ENCODE data around the gene NCAM1. TPM values are rescaled to one million over a fixed set of nuclear protein-coding genes. Genes with fewer than 3 reads are reported as not detected.

NCAM1 gene
- total RNA-seq, 4 donors from 2014 or later = 1.8 to 42.9 (median 10.5) TPM

DNA sequence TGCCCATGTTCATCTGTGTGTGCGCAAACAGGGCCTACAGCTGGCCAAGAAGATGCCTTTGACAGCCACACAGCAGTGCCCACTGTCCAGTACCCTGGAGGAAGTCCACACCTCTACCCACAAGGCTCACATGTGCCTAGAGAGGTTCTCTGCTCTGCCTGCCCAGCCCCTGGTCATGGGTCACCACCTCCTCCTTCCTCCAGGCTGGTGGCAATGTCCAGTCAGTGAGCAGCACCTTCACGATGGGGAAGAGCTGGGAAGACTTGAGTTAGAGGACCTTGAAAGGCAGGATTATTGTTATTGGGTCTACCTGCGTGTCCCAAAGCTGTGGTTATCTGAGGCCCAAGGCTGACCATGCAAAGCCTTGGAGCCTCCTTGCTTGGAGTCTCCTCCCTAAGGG is 324.8 kb downstream of the NCAM1 start:
- H3K4me3 ChIP-seq = no peak overlapping the region
- no peaks in the 10 kb centered on the region for H3K9me3 ChIP-seq
- no peaks in the 10 kb centered on the region for H3K27me3 ChIP-seq
- no peak for DNase-seq
- H3K4me1 ChIP-seq = no peaks in the 10 kb centered on the region
- no peak for TF ChIP-seq POLR2A (IDR thresholded peaks at IDR 0.05)
- TF ChIP-seq, protein P1, sequence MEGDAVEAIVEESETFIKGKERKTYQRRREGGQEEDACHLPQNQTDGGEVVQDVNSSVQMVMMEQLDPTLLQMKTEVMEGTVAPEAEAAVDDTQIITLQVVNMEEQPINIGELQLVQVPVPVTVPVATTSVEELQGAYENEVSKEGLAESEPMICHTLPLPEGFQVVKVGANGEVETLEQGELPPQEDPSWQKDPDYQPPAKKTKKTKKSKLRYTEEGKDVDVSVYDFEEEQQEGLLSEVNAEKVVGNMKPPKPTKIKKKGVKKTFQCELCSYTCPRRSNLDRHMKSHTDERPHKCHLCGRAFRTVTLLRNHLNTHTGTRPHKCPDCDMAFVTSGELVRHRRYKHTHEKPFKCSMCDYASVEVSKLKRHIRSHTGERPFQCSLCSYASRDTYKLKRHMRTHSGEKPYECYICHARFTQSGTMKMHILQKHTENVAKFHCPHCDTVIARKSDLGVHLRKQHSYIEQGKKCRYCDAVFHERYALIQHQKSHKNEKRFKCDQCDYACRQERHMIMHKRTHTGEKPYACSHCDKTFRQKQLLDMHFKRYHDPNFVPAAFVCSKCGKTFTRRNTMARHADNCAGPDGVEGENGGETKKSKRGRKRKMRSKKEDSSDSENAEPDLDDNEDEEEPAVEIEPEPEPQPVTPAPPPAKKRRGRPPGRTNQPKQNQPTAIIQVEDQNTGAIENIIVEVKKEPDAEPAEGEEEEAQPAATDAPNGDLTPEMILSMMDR (IDR thresholded peaks at IDR 0.05) = no peak
- H3K27ac ChIP-seq = no peak overlapping the region
- no peaks in the 10 kb centered on the region for H3K36me3 ChIP-seq

DNA sequence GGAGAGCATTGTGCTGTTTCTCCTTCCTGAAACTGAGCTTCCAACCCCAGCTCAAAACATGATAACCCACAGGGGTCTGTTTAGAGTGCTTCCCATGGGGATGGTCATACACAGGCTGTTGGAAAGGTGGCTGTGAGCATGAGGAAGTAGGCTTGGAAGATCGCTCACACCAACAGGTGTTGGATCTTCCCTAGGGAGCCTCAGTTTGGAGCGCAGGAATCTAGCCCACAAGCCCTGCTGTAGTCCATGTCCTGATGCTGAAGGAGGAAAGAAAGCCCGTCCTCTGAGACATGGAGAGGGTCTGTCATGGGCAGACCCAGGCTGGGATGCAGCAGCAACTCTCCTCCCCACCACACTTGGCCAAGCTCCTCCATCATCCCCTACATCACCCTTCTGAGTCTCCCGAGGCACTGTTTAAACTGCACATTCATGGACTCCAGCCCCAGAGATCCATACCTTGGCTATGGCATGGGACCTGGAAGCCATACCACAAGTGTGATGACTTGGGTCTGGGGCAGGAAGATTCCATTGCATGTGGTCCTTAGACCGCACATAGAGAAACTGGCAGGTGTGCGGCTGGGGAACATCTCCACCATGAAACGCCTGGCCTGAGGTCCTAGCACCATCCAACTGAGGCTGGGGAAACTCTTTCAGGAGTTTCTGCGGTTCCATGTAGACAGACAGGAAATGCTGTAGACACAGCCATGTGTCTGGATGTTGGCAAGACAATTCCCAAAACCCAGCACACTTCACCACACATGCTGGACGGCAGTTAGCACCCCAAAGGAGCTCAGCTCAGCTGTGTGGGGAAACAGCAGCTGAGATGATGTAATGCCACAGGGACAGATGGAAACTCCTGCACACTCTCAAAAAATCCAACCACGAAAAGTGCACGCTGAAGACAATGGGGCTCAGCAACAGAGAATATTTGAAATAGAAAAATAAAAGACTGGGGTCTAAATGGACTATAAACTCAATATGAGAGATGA is 325.6 kb downstream of the NCAM1 start:
- no peaks in the 10 kb centered on the region for H3K9me3 ChIP-seq
- no peak for DNase-seq
- no peaks in the 10 kb centered on the region for H3K27me3 ChIP-seq
- TF ChIP-seq POLR2A (IDR thresholded peaks at IDR 0.05) = no peak
- TF ChIP-seq, protein P1 (IDR thresholded peaks at IDR 0.05) = no peak
- H3K27ac ChIP-seq = no peak overlapping the region
- H3K4me1 ChIP-seq = no peaks in the 10 kb centered on the region
- no peaks in the 10 kb centered on the region for H3K36me3 ChIP-seq
- no peak overlapping the region for H3K4me3 ChIP-seq

DNA sequence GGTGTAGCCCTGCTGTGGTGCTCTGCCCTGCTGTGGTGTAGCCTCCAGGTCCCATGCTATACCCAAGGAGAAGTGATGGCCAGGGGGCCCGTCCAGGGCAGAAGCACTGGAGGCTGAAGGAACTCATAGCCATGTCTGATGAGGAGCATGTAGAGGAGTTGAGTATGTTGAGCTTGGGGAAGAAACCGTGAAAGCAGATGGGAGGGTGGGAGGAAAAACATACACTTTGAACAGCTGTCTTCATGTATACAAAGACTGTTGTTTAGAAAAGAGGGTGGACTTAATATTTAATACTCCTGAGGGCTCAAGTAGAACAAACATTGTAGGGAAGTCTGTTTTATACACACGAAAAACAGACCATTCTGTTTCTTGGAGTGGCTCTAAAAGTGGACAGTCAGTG is 326.6 kb downstream of the NCAM1 start:
- no peak overlapping the region for H3K4me3 ChIP-seq
- H3K27ac ChIP-seq = no peak overlapping the region
- no peaks in the 10 kb centered on the region for H3K27me3 ChIP-seq
- H3K36me3 ChIP-seq = no peaks in the 10 kb centered on the region
- DNase-seq = no peak
- no peaks in the 10 kb centered on the region for H3K9me3 ChIP-seq
- TF ChIP-seq, protein P1 (IDR thresholded peaks at IDR 0.05) = no peak
- no peak for TF ChIP-seq POLR2A (IDR thresholded peaks at IDR 0.05)
- no peaks in the 10 kb centered on the region for H3K4me1 ChIP-seq

DNA sequence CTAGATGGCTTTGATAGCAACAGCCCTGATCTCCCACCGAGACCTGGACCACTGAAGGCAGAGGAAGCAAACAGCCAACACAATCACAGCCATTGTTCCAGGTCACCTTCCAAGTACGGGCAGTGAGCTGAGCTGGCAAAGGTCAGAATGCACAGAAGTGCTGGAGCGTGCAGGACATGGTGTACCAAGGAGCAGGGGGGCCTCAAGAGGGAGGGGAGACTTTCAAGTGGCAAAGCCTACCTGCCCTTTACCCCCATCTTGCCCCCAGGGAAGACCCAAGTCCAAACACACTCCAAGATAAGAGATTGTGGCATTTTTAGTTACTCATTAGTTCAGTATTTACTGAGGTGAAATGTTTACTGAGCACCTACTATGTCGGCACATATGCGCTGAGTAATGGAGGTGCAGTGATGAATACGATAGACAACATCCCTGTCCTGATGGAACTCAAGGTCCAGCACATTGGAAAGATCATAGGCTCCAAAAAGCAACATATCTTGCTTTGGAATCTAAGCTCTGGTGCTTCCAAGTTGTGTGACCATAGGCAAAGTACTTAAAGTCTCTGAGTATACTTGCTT is 327.2 kb downstream of the NCAM1 start:
- H3K36me3 ChIP-seq = no peaks in the 10 kb centered on the region
- no peaks in the 10 kb centered on the region for H3K4me1 ChIP-seq
- H3K4me3 ChIP-seq = no peak overlapping the region
- H3K27me3 ChIP-seq = no peaks in the 10 kb centered on the region
- TF ChIP-seq, protein P1 (IDR thresholded peaks at IDR 0.05) = no peak
- TF ChIP-seq POLR2A (IDR thresholded peaks at IDR 0.05) = no peak
- H3K27ac ChIP-seq = no peak overlapping the region
- H3K9me3 ChIP-seq = no peaks in the 10 kb centered on the region
- no peak for DNase-seq

DNA sequence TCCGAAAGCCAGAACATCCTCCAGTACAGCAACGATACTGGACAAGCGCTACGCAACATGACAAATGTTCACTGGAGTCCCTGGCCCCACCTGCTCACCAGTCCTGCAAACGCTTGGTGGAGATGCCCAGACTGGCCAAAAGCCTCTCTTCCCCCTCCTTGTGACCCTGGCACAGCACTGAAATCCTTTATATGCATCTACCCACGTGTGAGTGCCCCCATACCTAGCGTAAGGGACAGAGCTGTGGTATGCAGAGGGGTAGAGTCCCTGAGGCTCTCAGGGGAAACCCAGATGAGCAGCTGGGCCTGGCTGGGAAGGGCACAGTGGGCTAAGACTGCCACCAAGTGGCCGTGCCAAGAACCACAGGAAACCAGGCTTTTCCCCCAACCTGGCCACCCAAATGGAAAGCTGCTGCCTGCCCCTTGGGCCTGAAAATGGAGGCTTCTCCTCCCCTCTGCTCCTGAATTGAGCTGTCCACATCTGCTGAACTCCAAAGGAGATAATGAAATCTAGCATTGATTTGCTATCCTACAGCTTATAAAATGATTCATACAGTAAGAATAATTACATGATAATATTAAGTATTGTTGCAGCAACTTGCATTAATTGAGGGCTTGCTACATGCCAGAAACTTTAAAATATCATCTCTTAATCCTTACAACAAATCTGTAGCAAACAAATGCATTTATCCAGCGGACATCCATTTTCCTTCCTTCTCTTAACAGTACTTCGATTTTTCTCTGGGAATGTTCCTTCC is 328.4 kb downstream of the NCAM1 start:
- TF ChIP-seq, protein P1 (IDR thresholded peaks at IDR 0.05) = peak; percentile 32 to 81 (median 79)
- no peak for TF ChIP-seq POLR2A (IDR thresholded peaks at IDR 0.05)
- Histone ChIP-seq H3K4me1 (no peaks in the 10 kb centered on the region), H3K36me3 (no peaks in the 10 kb centered on the region), H3K27ac (no peak overlapping the region), H3K27me3 (no peaks in the 10 kb centered on the region), H3K9me3 (no peaks in the 10 kb centered on the region), H3K4me3 (no peak overlapping the region)
- DNase-seq = peak; percentile 36 to 70 (median 67)

Data from Peyer's patch (tissue), 4 donors.